GM21576 (cell line): ENCODE data around the gene RRAD.
"Not testable (repeated sequence)": the region's sequence is repeated elsewhere in the genome, so short reads cannot be mapped to it uniquely, and the experiment has no call there.

ENCODE experiments used
- ATAC-seq: cut with Tn5 transposase; IDR thresholded peaks from one replicate; pipeline ENCODE4 v1.9.1; 2021; ENCODE audit warnings: mild to moderate bottlenecking, moderate library complexity; ENCODE audit not compliant: unreplicated experiment

The RRAD gene

DNA sequence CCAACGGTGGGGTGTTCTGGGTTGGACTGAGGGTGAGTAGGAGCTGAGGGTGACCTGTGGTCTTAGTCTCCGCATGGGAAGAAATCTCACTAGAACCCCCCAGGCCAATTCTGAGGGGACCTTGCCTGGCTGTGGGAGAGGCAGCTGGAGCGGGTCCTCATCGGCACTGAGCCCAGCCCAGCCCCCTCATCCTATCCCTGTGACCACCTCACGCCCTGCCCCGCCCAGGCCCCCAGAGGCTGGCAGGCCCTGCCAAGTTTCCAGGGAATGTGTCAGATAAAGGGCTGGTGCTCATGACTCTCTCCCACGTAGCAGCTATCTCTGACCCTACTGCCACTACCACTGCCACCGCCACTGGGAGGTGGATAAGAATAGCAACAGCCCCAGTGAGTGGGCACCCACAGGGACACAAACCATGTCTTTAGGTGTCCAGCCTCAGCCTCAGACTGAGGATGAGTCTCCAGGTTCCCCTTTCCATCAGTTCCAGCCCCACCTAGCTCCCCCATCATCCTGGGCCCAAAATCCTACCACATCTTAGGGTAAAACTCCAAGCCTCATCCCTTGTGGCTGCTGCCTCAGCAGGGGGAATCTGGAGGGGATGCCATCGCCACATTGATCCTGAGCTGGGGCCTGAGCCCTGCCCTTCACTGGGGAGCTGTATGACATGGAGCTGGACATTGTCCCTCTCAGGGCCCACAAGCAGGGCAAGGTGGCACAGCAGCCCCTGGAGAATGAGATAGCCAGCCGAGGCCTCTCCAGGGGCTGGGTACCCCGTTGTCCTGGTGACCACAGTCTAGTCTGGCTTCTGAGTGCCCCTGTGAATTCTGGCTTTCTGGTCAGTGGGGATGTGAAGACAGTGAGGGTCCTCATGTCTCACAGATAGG is 21.5 kb downstream of the RRAD start:
- no peak for ATAC-seq

DNA sequence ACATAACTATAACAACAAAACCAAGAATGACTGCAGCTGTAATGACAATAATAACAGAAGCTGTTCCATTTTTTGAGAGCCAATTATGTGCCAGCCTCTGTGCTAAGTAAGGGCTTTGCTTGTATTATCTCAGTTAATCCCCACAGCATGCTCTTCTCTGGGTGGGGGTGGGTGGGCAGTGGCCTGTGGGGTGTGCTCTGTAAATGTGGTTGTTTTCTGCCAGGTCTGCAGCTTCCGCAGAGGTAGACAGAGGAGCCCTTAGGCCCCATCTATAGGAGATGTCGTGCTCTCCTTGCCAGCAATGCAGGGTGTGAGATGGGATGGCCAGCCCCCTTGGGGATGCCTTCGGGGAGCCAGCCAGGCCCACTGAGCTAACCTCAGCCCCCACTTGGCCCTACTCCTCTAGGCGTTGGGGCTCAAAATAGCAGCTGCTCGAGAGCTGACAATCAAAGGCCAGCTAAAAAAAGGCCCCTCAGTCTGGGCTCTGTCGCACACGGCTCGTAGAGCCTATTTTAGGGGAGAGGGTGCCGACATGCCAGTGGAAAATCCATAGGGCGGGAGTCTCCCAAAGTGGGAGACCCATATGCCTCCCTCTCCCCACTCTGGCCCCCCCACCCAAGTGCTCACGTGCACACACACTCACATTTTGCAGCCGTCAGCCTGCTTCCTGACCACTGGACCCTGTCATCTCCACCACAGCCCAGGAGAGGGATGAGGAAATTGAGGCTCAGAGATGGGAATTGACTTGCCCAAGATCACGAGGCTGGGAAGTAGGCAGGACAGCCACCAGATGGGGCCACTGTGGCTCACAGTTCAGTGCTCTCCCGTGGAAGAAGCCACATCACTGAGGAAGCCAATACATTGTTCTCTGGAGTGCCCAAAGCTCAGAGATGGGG is 22.4 kb downstream of the RRAD start:
- ATAC-seq: no peak

DNA sequence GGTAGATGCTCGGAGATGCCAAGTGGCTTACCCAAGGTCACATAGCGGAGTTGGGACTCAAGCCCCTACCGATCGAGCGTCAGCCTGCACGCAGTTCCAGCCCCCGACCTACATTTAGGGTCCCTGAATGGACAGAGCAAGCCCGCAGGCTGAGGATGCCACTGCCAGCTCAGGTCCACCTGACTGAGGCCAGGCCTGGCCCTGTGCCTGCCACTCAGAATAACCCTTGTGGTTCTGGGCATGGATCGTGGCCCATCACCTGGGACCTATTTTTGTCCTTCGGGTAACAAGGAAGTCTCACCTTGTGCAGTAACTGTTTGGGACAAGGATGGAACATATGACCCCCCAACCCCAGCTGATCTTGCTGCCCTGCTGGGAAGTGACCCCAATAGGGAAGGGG is 23.7 kb downstream of the RRAD start:
- no peak for ATAC-seq

DNA sequence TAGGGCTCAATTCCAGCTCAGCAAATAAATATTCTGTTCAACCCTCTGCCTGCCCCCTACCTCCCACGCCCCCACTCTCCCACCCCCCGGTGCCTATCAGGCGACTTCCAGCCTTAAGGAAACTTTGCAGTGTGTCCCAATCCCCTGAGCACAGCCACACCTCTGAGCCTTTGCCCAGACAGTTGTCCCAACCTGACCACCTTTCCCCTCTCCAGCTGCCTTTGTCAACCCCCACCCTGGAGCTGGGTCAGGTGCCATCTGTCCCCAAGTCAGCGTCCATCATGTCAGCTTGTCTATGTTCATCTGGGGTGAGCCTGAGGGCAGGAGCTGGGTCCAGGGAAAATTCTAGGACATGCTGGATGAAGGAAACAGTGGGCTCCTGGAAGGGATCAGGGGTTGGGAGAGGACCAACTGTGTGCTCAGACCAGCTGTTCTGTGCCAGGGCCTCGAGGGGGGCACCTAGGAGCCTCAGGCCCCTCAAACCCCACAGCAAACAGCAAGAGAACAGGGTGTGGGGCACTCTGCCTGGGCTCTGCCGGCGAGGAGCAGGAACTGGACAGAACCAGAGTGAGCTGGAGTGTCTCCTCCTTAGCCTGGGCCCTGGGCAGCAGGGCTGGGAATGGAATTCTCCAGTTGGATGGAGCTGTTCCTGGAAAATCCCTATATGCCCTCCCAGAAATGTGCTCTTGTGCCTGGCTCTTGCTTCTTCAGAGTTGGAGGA is 24.5 kb downstream of the RRAD start:
- no peak for ATAC-seq

DNA sequence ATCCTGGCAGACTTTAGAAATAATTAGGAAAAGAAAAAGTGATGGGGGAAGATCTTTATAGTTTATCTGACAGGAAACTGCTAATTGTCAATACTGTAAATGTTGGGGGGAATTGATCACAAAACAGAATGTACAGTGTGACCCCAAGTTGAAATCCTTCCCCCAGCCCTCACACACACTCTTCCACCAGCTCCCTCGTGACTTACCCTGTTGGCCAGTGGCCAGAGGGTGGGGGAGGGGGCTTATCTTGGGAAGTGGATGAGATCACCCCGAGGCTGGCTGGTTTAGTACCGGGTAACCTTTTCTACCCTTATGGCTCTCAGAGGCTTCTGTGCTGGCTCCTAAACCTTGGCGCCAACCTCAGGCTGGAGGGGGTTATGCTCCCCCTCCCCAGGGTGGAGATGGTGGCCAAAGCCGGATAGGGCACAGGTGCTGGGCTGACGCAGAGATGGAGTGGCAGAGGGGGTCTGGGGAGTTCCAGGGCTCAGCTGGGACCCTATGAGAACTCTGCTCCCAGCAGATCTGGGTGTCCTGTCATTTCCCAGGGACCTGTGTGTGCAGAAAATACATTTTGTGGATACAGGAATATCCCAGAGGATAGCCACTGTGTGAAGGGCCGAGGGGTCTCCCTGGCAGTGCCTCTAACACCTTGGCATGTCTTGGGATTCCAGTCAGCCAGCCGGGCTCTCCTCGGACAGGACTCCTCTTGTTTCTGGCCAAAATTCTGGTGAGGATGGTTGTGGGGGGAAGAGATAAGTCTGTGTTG is 25.2 kb downstream of the RRAD start:
- ATAC-seq: no peak

DNA sequence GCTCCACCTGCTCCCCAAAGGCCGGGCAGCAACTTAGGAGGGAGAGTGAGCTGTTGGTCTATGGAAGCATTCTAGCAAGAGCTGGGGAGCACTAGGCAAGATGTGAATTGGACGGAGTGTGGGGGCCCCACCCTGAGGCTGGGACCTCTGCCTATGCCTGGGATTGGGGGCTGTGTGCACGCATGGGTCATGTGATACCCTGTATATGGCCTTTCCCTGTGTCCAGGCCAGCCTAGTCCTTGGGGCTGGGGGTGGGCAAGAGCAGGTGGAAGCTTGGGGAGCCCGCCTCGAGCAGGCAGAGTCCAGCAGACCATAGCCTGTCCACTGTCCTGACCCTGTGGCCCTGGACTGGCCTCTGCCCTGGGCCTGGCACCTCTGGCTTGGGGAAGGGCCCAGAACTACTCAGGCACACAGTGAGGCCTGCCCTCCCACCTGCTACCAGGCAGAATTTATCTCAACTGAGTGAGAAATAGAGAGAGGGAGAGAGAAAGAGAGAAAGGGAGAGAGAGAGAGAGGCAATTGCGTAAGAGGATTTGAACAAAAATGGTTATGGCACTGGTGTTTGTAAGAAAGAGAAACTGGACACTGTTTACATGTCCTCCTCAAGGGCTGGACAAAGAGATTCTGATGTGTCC is 25.9 kb downstream of the RRAD start:
- ATAC-seq: no peak

DNA sequence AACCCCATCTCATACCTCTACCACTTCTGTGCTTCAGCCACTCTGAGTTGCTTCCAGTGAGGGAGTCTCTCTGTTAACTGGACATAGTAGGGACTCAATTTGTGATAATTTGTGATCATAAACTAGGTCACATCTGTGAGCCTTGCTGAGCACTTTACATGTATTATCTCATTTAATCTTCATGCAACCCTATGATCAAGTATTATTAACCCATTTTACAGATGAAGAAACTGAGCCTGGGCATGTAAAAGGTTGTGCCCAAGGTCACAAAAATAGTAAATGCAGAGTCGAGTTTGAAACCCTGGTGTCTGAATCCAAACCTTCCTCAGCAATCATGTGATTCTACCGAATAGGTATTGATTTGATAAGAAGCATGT is 26.4 kb downstream of the RRAD start:
- ATAC-seq: no peak

DNA sequence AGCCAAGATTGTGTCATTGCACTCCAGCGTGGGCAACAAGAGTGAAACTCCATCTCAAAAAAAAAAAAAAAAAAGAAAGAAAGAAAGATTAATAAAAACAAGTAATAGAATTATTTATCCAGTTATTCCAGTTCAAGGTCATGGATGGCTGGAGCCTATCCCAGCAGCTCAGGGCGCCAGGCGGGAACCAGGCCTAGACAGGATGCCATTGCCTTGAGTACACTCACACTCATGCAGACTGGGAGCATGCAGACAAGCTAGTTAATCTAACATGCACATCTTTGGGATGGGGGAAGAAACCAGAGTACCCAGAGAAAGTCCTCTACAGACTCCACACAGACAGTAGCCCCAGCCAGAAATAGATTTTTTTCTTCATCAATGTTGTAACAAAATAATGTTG is 27.1 kb downstream of the RRAD start:
- ATAC-seq: no peak

DNA sequence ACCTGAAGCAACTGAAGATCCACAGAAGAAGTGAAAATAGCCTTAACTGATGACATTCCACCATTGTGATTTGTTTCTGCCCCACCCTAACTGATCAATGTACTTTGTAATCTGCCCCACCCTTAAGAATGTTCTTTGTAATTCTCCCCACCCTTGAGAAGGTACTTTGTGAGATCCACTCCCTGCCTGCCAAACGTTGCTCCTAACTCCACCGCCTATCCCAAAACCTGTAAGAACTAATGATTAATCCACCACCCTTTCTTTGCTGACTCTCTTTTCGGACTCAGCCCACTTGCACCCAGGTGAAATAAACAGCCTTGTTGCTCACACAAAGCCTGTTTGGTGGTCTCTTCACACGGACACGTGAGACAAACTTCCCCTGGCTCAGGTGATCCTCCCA is 28.7 kb downstream of the RRAD start:
- not testable (repeated sequence) for ATAC-seq

DNA sequence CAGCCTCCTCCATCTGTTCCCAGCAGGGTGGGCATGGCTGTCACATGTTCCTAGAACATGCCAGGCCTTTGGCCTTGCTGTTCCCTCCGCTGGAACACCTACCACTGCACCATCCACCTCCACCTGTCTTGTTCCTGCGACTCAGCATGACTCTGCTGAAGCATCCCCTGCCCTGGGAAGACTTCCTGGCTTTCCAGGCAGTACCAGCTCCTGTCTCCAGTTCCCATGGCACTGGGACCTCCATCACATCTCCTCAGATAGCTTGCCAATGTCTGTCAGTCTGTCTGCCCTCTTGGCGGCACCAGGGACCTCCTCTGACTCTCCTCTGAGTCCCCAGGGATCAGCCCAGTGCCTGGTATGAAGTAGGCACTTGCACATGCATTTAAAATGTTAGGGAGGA is 29.3 kb downstream of the RRAD start:
- ATAC-seq: no peak

DNA sequence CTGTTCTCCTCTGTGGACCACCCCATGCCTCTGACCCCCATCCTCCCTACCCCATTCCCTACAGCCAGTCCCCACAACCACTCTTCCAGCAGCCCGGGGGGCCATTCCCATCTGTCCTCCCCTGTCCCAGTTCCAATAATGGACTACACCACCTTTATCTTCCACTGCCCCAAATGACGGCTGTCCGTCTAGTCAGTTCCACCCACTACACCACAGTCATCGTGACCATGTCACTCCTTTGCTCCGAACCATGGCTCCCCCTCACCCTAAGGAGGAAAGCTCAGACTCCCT is 29.7 kb downstream of the RRAD start:
- ATAC-seq: no peak

DNA sequence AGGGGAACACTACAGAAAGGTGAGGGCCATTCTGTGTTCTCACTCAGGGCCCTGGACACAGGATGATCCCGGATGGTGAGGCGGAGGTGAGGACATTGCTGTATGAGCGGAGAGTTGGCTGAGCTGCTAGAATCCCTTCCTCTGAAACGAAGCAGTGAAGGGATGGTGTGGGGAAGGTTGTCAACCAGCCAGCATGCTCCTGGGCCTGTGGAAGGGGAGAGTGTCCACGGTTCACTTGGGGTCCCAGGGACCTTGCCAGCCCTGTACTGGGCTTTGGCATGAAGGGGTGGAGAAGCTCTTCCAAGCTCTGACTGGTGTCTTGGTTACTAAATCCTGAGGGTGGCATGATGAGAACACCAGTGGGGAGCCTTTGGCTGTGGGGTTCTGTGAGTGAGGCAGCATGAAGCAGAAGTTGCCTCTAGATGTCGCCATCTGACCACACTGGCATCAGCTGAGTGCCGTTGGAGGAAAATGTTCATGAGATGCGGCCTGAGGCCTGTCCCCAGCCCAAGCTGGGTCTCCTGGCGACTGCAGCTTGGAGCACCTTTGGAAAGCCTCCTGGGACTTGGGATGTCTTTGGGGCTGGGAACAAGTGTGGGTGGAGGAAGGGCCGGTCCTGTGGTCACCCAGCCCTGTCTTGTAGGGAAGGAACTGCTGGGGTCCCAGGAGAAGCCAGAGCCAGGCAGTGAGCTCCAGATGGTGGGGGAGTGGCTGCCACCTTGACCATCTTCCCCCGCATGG is 30.2 kb downstream of the RRAD start:
- peak; percentile 67 for ATAC-seq

DNA sequence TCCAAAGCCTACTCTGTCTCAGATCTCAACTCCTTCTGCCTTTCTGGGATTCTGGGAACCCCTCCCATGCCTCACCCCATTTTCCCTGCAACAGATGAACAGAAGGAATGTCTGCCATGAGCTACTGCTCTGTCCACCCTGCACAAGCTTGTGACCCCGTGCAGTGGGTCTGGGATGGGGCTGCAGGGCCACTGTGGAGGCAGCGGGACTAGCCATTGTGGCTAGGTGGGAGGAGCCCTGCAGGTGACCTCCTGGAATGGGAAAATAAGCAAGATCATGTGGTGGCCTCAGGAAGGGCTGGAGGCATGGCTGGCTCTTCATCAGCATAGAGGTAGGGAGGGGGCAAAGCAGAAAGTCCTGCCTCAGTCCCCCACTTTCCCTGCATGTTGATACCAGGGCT is 31.3 kb downstream of the RRAD start:
- ATAC-seq: no peak

DNA sequence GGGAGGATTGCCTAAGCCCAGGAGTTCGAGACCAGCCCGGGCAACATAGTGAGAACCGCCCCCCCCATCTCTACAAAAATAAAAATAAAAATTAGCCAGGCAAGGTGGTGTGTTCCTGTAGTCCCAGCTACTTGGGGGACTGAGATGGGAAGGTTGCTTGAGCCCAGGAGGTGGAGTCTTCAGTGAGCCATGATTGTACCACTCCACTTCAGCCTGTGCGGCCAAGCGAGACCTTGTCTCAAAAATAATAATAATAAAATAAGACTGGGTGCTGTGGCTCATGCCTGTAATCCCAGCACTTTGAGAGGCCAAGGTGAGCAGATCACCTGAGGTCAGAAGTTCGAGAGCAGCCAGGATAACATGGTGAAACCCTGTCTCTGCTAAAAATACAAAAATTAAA is 33.5 kb downstream of the RRAD start:
- ATAC-seq: no peak

DNA sequence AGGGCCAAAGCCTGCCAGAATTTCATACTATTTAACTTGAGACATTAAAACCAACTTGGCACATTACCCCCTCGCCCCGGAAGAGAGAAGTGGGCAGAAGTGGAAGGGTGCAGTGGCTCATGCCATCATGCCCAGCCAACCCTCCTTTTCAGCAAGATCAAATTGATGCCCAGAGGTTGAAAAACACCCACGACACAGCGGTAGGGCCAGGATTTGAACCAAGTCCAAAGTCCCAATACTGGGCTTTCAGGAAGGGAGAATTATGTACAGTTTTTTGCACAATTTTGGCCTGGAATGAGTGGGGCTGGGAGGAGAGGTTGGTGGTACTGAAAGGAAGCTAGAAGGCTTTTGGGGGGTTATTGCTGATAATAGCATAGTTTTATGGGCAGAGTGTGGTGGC is 34.0 kb downstream of the RRAD start:
- no peak for ATAC-seq

DNA sequence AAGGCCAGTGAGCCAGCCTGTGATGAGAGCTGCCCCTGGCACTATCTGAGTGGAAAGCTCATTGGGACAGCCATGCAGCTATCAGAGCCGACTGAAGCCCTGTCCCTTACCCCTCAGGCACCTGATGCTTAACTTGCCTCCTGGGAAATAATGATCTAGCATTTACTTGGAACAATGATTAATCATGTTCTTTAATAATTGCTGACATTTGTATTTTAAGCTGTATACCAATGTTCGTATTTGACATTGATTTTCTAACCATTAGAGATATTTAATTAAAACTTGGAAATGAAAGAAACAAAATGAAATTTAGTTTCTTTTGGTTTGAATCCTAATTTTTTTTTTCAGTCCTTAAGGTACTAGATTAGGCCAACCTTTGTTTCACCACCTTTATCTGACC is 34.5 kb downstream of the RRAD start:
- ATAC-seq: no peak

DNA sequence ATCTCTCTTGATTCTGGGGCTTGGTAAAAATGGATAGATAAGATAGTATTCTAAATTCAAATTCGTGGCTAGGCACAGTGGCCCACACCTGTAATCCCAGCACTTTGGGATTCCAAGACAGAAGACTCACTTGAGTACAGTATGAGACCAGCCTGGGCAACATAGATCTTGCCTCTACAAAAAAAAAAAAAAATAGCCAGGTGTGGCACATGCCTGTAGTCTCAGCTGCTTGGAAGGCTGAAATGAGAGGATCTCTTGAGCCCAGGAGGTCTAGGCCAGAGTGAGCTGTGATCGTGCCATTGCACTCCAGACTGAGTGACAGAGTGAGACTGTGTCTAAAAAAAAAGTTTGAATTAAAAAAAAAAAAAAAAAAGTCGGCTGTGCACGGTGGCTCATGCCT is 35.7 kb downstream of the RRAD start:
- ATAC-seq: no peak

DNA sequence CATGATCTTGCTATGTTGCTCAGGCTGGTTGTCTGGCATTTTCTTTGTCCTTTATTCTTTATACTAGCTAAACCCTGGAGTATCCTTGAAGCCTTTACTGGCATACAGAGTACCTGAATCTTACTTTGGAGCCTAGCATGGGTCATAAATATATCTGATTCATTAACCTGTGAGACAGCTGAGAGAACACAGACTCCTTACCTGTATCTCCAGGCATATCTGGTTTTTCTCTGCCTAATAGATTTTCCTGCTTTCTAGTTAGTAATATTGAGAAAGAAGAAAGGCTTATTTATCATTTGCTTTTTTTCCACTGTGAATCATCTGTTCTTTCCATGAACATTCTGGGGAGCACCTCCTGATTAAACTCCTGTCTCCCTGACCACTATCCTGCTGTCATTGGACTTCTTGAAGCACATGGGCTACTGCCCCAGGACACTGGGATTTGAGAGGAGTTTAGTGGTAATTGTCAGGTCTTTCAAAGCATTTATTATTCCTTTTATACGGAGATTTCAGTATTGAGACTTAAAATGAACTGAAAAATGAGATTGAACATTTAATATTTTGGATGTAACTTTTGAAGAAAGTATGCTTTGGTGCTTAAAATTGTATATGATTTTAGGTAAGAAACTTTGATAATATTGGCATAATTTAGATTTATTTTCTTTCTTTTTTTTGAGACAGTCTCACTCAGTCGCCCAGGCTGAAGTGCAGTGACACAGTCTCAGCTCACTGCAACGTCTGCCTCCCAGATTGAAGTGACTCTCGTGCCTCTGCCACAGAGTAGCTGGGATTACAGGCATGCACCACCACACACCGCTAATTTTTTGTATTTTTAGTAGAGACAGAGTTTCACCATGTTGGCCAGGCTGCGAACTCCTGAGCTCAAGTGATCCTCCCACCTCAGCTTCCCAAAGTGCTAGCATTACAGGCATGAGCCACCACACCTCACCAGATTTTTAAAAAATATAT is 36.4 kb downstream of the RRAD start:
- ATAC-seq: no peak

DNA sequence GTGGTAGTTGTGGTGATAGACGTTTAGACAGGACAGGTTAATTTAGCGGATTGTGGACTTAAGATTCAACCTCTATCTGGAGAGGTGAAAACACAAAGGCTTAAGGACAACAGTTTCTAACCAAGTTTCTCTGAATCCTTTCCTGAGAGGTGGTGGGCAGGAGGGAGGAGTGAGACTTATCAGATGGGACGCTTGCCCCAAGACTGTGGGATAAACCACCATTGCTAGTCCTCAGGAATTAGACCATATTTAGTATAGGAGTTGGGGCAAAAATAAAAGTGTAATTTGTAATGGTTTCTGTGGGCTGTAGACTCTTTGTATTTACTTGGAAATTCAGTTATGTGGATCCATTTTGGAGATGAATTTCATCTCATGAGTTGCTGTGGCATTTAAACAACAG is 38.4 kb downstream of the RRAD start:
- no peak for ATAC-seq
